Peyer's patch (tissue), 4 donors: Measurements from ENCODE around the gene STYK1.

Source experiments
- POLR2A ChIP-seq, 2 donors: fragments of 450-650 bp; IDR thresholded peaks; one replicate each; pipeline ENCODE4 v1.5.1; 2017; ENCODE audit warnings: antibody characterized with exemption in 2 of 2, mild to moderate bottlenecking in 2 of 2, moderate library complexity in 2 of 2
- TF ChIP-seq, protein P1 (sequence below), 6 experiments: fragments of 450-650 bp in 4 of 6; fragments of 200-600 bp in 2 of 6; sonication (generic) in 1 of 6; IDR thresholded peaks; one replicate each; pipeline ENCODE4 v1.5.1; 2017 to 2019; ENCODE audit warnings: antibody characterized with exemption in 6 of 6, mild to moderate bottlenecking in 3 of 6, moderate library complexity in 1 of 6

GRCh38 chr12:10601860-10602259 is 72.0 kb downstream of the STYK1 start:
- TF ChIP-seq, protein P1, sequence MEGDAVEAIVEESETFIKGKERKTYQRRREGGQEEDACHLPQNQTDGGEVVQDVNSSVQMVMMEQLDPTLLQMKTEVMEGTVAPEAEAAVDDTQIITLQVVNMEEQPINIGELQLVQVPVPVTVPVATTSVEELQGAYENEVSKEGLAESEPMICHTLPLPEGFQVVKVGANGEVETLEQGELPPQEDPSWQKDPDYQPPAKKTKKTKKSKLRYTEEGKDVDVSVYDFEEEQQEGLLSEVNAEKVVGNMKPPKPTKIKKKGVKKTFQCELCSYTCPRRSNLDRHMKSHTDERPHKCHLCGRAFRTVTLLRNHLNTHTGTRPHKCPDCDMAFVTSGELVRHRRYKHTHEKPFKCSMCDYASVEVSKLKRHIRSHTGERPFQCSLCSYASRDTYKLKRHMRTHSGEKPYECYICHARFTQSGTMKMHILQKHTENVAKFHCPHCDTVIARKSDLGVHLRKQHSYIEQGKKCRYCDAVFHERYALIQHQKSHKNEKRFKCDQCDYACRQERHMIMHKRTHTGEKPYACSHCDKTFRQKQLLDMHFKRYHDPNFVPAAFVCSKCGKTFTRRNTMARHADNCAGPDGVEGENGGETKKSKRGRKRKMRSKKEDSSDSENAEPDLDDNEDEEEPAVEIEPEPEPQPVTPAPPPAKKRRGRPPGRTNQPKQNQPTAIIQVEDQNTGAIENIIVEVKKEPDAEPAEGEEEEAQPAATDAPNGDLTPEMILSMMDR (IDR thresholded peaks at IDR 0.05) = no peak
- no peak for TF ChIP-seq POLR2A (IDR thresholded peaks at IDR 0.05)
